ENCODE measurements around the gene TMEM164.

Gene TMEM164

GRCh38 chrX:110086162-110086915 lies 83.4 kb downstream of the TMEM164 start:
- H3K27ac ChIP-seq (ENCODE audit: low read depth, low read length), result no peak overlapping the region
- no peaks in the 10 kb centered on the region for H3K9me3 ChIP-seq (ENCODE audit: control insufficient read depth, insufficient read depth, low read length)
- no peak overlapping the region for H3K9ac ChIP-seq (ENCODE audit: low read depth, low read length)
- H3K4me1 ChIP-seq (ENCODE audit: control insufficient read depth, insufficient read depth, low read length), result 0 out of 2 replicates have a peak, but pooled peaks cover 3% of the 10 kb centered on the region
- H3K36me3 ChIP-seq (ENCODE audit: control insufficient read depth, insufficient read depth, low read length), result no peaks in the 10 kb centered on the region
- no peak overlapping the region for H3K4me3 ChIP-seq (ENCODE audit: low read depth, low read length)
- H3K27me3 ChIP-seq (ENCODE audit: control insufficient read depth, insufficient read depth, low read length), result 0 out of 2 replicates have a peak, but pooled peaks cover under 1% of the 10 kb centered on the region

- Histone ChIP-seq H3K9ac (ENCODE audit: low read depth, low read length) (no peak overlapping the region), H3K4me1 (ENCODE audit: control insufficient read depth, insufficient read depth, low read length) (0 out of 2 replicates have a peak, but pooled peaks cover 3% of the 10 kb centered on the region), H3K9me3 (ENCODE audit: control insufficient read depth, insufficient read depth, low read length) (no peaks in the 10 kb centered on the region), H3K27me3 (ENCODE audit: control insufficient read depth, insufficient read depth, low read length) (no peaks in the 10 kb centered on the region), H3K4me3 (ENCODE audit: low read depth, low read length) (no peak overlapping the region), H3K36me3 (ENCODE audit: control insufficient read depth, insufficient read depth, low read length) (no peaks in the 10 kb centered on the region), H3K27ac (ENCODE audit: low read depth, low read length) (no peak overlapping the region)
Measured at GRCh38 chrX:110086916-110087484, 84.1 kb downstream of the TMEM164 start.

- H3K27ac ChIP-seq (ENCODE audit: low read depth, low read length), result no peak overlapping the region
- H3K36me3 ChIP-seq (ENCODE audit: control insufficient read depth, insufficient read depth, low read length), result no peaks in the 10 kb centered on the region
- no peaks in the 10 kb centered on the region for H3K9me3 ChIP-seq (ENCODE audit: control insufficient read depth, insufficient read depth, low read length)
- H3K9ac ChIP-seq (ENCODE audit: low read depth, low read length), result no peak overlapping the region
- no peaks in the 10 kb centered on the region for H3K27me3 ChIP-seq (ENCODE audit: control insufficient read depth, insufficient read depth, low read length)
- H3K4me1 ChIP-seq (ENCODE audit: control insufficient read depth, insufficient read depth, low read length), result 0 out of 2 replicates have a peak, but pooled peaks cover 3% of the 10 kb centered on the region
- H3K4me3 ChIP-seq (ENCODE audit: low read depth, low read length), result no peak overlapping the region
Measured at GRCh38 chrX:110087485-110088356, 84.8 kb downstream of the TMEM164 start.

GRCh38 chrX:110089656-110090403 lies 86.9 kb downstream of the TMEM164 start:
- no peaks in the 10 kb centered on the region for H3K36me3 ChIP-seq (ENCODE audit: control insufficient read depth, insufficient read depth, low read length)
- H3K4me3 ChIP-seq (ENCODE audit: low read depth, low read length), result no peak overlapping the region
- H3K27me3 ChIP-seq (ENCODE audit: control insufficient read depth, insufficient read depth, low read length), result no peaks in the 10 kb centered on the region
- no peak overlapping the region for H3K27ac ChIP-seq (ENCODE audit: low read depth, low read length)
- no peaks in the 10 kb centered on the region for H3K9me3 ChIP-seq (ENCODE audit: control insufficient read depth, insufficient read depth, low read length)
- no peak overlapping the region for H3K9ac ChIP-seq (ENCODE audit: low read depth, low read length)
- H3K4me1 ChIP-seq (ENCODE audit: control insufficient read depth, insufficient read depth, low read length), result 0 out of 2 replicates have a peak, but pooled peaks cover 3% of the 10 kb centered on the region

- Histone ChIP-seq H3K4me3 (ENCODE audit: low read depth, low read length) (no peak overlapping the region), H3K36me3 (ENCODE audit: control insufficient read depth, insufficient read depth, low read length) (no peaks in the 10 kb centered on the region), H3K27ac (ENCODE audit: low read depth, low read length) (no peak overlapping the region), H3K4me1 (ENCODE audit: control insufficient read depth, insufficient read depth, low read length) (peaks cover 3% of the 10 kb centered on the region; the same call in 1 of the 2 replicates), H3K9ac (ENCODE audit: low read depth, low read length) (no peak overlapping the region), H3K27me3 (ENCODE audit: control insufficient read depth, insufficient read depth, low read length) (peaks cover 6% of the 10 kb centered on the region; the same call in 1 of the 2 replicates), H3K9me3 (ENCODE audit: control insufficient read depth, insufficient read depth, low read length) (no peaks in the 10 kb centered on the region)
Measured at GRCh38 chrX:110097920-110098319, 95.0 kb downstream of the TMEM164 start.

- Histone ChIP-seq H3K9ac (ENCODE audit: low read depth, low read length) (no peak overlapping the region), H3K4me1 (ENCODE audit: control insufficient read depth, insufficient read depth, low read length) (peaks cover 13% of the 10 kb centered on the region), H3K36me3 (ENCODE audit: control insufficient read depth, insufficient read depth, low read length) (no peaks in the 10 kb centered on the region), H3K27me3 (ENCODE audit: control insufficient read depth, insufficient read depth, low read length) (peaks cover 18% of the 10 kb centered on the region), H3K27ac (ENCODE audit: low read depth, low read length) (no peak overlapping the region), H3K4me3 (ENCODE audit: low read depth, low read length) (no peak overlapping the region), H3K9me3 (ENCODE audit: control insufficient read depth, insufficient read depth, low read length) (no peaks in the 10 kb centered on the region)
Measured at GRCh38 chrX:110103344-110103743, 100.4 kb downstream of the TMEM164 start.

GRCh38 chrX:110104078-110104477 lies 101.2 kb downstream of the TMEM164 start:
- Histone ChIP-seq H3K27ac (ENCODE audit: low read depth, low read length) (no peak overlapping the region), H3K27me3 (ENCODE audit: control insufficient read depth, insufficient read depth, low read length) (peaks cover 18% of the 10 kb centered on the region), H3K9me3 (ENCODE audit: control insufficient read depth, insufficient read depth, low read length) (no peaks in the 10 kb centered on the region), H3K4me1 (ENCODE audit: control insufficient read depth, insufficient read depth, low read length) (peaks cover 18% of the 10 kb centered on the region), H3K9ac (ENCODE audit: low read depth, low read length) (no peak overlapping the region), H3K4me3 (ENCODE audit: low read depth, low read length) (no peak overlapping the region), H3K36me3 (ENCODE audit: control insufficient read depth, insufficient read depth, low read length) (no peaks in the 10 kb centered on the region)

GRCh38 chrX:110108381-110108821 lies 105.5 kb downstream of the TMEM164 start:
- Histone ChIP-seq H3K36me3 (ENCODE audit: control insufficient read depth, insufficient read depth, low read length) (peaks cover 13% of the 10 kb centered on the region; the same call in 1 of the 2 replicates), H3K27me3 (ENCODE audit: control insufficient read depth, insufficient read depth, low read length) (peaks cover 11% of the 10 kb centered on the region), H3K9ac (ENCODE audit: low read depth, low read length) (no peak overlapping the region), H3K4me1 (ENCODE audit: control insufficient read depth, insufficient read depth, low read length) (peaks cover 11% of the 10 kb centered on the region), H3K9me3 (ENCODE audit: control insufficient read depth, insufficient read depth, low read length) (no peaks in the 10 kb centered on the region), H3K4me3 (ENCODE audit: low read depth, low read length) (no peak overlapping the region), H3K27ac (ENCODE audit: low read depth, low read length) (no peak overlapping the region)

GRCh38 chrX:110114260-110114776 lies 111.4 kb downstream of the TMEM164 start:
- Histone ChIP-seq H3K27ac (ENCODE audit: low read depth, low read length) (no peak overlapping the region), H3K27me3 (ENCODE audit: control insufficient read depth, insufficient read depth, low read length) (no peaks in the 10 kb centered on the region), H3K4me1 (ENCODE audit: control insufficient read depth, insufficient read depth, low read length) (no peaks in the 10 kb centered on the region), H3K36me3 (ENCODE audit: control insufficient read depth, insufficient read depth, low read length) (peaks cover 13% of the 10 kb centered on the region; the same call in 1 of the 2 replicates), H3K9me3 (ENCODE audit: control insufficient read depth, insufficient read depth, low read length) (no peaks in the 10 kb centered on the region), H3K9ac (ENCODE audit: low read depth, low read length) (no peak overlapping the region), H3K4me3 (ENCODE audit: low read depth, low read length) (no peak overlapping the region)

Data from HUES48 (cell line).